Measurements from ENCODE around the gene TRAF7. TPM values are rescaled to one million over a fixed set of nuclear protein-coding genes. Genes with fewer than 3 reads are reported as not detected.

Gene TRAF7
- total and polyA plus RNA-seq, 2 donors (not counting 1 experiment from before 2014, with no cell fraction given), result 46.1 to 50.9 TPM

DNA sequence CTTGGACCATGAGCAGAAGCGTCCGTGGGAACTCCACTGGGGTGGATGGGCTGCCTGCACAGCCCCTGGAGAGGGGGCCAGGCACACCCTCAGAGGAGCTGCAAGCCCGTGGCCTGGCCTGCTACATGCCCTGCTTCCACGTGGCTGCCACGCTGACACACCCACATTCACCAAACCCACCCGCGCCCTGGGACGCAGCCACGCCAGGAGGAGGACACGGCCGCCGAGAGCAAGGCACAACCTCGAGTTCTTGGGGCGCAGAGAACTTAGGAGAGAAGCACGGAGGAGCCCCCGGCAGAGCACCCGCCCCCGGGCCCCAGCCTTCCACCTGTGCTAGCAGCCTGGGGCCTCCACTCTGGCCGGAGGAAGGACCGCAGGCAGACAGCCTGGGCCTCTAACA is 22.0 kb downstream of the TRAF7 start:
- 98% methylated on average over 15 of the region's 20 CpGs for WGBS (ENCODE audit: insufficient coverage)
- Histone ChIP-seq H3K27me3 (replicated peaks in 1 of 4; ENCODE audit: control extremely low read depth in 1 of 4, control insufficient read depth in 3 of 4, insufficient read depth in 4 of 4, low read length in 3 of 4) (no peaks in the 10 kb centered on the region), H3K4me1 (ENCODE audit: control insufficient read depth in 2 of 2, insufficient read depth in 2 of 2, low read length in 2 of 2) (no peaks in the 10 kb centered on the region), H3K9ac (ENCODE audit: low read length) (no peak overlapping the region), H4K20me1 (ENCODE audit: control insufficient read depth, insufficient read depth, low read length, poor library complexity, severe bottlenecking) (no peaks in the 10 kb centered on the region), H3K79me2 (ENCODE audit: control insufficient read depth, insufficient read depth, low read length) (no peaks in the 10 kb centered on the region), H3K36me3 (replicated peaks in 1 of 2; ENCODE audit: control extremely low read depth in 1 of 2, control insufficient read depth in 1 of 2, extremely low read depth in 1 of 2, insufficient read depth in 2 of 2, low read length in 1 of 2) (peaks cover 0 to 28% of the 10 kb centered on the region in 2 experiments), H3K4me3 (ENCODE audit: control extremely low read depth in 1 of 5, extremely low read depth in 1 of 5, insufficient read depth in 1 of 5, low read depth in 2 of 5, low read length in 4 of 5) (no peak overlapping the region), H2AFZ (ENCODE audit: insufficient read depth, low read depth, low read length, poor library complexity, severe bottlenecking) (no peak overlapping the region), H3K4me2 (replicated peaks; ENCODE audit: low read depth, low read length, poor library complexity, severe bottlenecking) (no peak overlapping the region), H3K27ac (ENCODE audit: low read length in 2 of 2) (no peak overlapping the region), H3K9me3 (ENCODE audit: control extremely low read depth in 1 of 3, control insufficient read depth in 2 of 3, insufficient read depth in 1 of 3, low read length in 2 of 3) (no peaks in the 10 kb centered on the region)
- CTCF ChIA-PET, result interaction anchor here (0.5 kb wide), 1 partner anchor 44 kb away, joined by 3 read pairs; no protein-coding TSS in a partner anchor
- Mint-ChIP-seq H3K9me3 (ENCODE audit: insufficient read depth) (no peaks in the 10 kb centered on the region), H3K27ac (no peak overlapping the region), H3K4me1 (no peaks in the 10 kb centered on the region), H3K4me3 (no peak overlapping the region), H3K27me3 (no peaks in the 10 kb centered on the region)
- intact Hi-C loops (cut with micrococcal nuclease), result no loop called here
- no peak for ATAC-seq (ENCODE audit: low read depth)
- DNase-seq, result no peak
- TF ChIP-seq, protein P1, sequence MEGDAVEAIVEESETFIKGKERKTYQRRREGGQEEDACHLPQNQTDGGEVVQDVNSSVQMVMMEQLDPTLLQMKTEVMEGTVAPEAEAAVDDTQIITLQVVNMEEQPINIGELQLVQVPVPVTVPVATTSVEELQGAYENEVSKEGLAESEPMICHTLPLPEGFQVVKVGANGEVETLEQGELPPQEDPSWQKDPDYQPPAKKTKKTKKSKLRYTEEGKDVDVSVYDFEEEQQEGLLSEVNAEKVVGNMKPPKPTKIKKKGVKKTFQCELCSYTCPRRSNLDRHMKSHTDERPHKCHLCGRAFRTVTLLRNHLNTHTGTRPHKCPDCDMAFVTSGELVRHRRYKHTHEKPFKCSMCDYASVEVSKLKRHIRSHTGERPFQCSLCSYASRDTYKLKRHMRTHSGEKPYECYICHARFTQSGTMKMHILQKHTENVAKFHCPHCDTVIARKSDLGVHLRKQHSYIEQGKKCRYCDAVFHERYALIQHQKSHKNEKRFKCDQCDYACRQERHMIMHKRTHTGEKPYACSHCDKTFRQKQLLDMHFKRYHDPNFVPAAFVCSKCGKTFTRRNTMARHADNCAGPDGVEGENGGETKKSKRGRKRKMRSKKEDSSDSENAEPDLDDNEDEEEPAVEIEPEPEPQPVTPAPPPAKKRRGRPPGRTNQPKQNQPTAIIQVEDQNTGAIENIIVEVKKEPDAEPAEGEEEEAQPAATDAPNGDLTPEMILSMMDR (IDR thresholded peaks at IDR 0.05), result no peak
- no peak for TF ChIP-seq EZH2 (IDR thresholded peaks at IDR 0.05; ENCODE audit: borderline replicate concordance, insufficient read depth, low read depth, low read length, poor library complexity, severe bottlenecking)
- POLR2A ChIA-PET, result no interaction called here

DNA sequence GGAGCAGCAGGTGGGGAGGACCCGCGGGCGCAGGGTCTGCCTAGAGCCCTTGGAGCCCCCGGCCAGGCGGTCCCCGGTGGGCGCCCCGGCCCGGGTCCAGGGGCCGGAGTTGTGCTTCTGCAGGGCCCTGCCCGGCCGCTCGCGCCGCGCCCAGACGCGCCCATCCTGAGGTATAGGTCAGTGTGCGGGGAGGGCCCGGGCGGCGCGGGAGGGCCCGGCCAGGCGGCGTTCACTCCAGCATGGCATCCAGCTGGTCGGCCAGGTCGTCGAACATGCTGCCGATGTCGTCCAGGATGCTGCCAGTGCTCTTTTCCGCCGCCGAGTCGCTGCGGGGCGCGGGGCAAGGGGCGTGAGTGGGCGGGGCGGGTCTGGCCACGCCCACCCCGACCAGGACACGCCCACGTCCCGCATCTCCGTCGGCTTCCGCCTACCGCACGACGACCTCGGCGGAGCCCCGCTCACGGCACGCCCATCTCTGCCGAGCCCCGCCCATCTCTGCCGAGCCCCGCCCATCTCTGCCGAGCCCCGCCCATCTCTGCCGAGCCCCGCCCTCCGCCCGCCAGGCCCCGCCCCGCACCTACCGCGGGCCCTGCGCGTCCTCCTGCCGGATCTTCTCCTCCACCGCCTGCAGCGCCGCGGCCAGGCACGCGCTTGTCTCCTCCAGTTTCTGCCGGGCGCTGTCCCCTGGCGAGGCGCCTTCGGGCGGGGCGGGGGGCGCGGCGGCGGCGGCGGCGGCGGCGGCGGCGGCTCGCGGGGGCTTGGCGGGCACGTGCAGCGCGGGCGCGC is 22.9 kb downstream of the TRAF7 start:
- intact Hi-C loops (cut with micrococcal nuclease), result no loop called here
- Mint-ChIP-seq H3K27ac (no peak overlapping the region), H3K4me3 (no peak overlapping the region), H3K9me3 (ENCODE audit: insufficient read depth) (no peaks in the 10 kb centered on the region), H3K27me3 (no peaks in the 10 kb centered on the region), H3K4me1 (peaks cover 1% of the 10 kb centered on the region)
- Histone ChIP-seq H3K4me1 (ENCODE audit: control insufficient read depth in 2 of 2, insufficient read depth in 2 of 2, low read length in 2 of 2) (no peaks in the 10 kb centered on the region), H4K20me1 (ENCODE audit: control insufficient read depth, insufficient read depth, low read length, poor library complexity, severe bottlenecking) (no peaks in the 10 kb centered on the region), H3K79me2 (ENCODE audit: control insufficient read depth, insufficient read depth, low read length) (no peaks in the 10 kb centered on the region), H3K27me3 (replicated peaks in 1 of 4; ENCODE audit: control extremely low read depth in 1 of 4, control insufficient read depth in 3 of 4, insufficient read depth in 4 of 4, low read length in 3 of 4) (no peaks in the 10 kb centered on the region), H3K9ac (ENCODE audit: low read length) (no peak overlapping the region), H3K4me3 (ENCODE audit: control extremely low read depth in 1 of 5, extremely low read depth in 1 of 5, insufficient read depth in 1 of 5, low read depth in 2 of 5, low read length in 4 of 5) (no peak overlapping the region), H3K4me2 (replicated peaks; ENCODE audit: low read depth, low read length, poor library complexity, severe bottlenecking) (no peak overlapping the region), H3K36me3 (replicated peaks in 1 of 2; ENCODE audit: control extremely low read depth in 1 of 2, control insufficient read depth in 1 of 2, extremely low read depth in 1 of 2, insufficient read depth in 2 of 2, low read length in 1 of 2) (peaks cover 0 to 22% of the 10 kb centered on the region in 2 experiments), H3K9me3 (ENCODE audit: control extremely low read depth in 1 of 3, control insufficient read depth in 2 of 3, insufficient read depth in 1 of 3, low read length in 2 of 3) (no peaks in the 10 kb centered on the region), H3K27ac (ENCODE audit: low read length in 2 of 2) (no peak overlapping the region), H2AFZ (ENCODE audit: insufficient read depth, low read depth, low read length, poor library complexity, severe bottlenecking) (no peak overlapping the region)
- no peak for TF ChIP-seq EZH2 (IDR thresholded peaks at IDR 0.05; ENCODE audit: borderline replicate concordance, insufficient read depth, low read depth, low read length, poor library complexity, severe bottlenecking)
- TF ChIP-seq, protein P1 (IDR thresholded peaks at IDR 0.05), result no peak
- ChIA-PET POLR2A (no interaction called here), CTCF (no interaction called here)
- 47% methylated on average over 106 of the region's 106 CpGs for WGBS (ENCODE audit: insufficient coverage)
- peak; percentile 46 for ATAC-seq (ENCODE audit: low read depth)
- no peak for DNase-seq
